ENCODE data around the gene SOX6. TPM values are rescaled to one million over a fixed set of nuclear protein-coding genes. Genes with fewer than 3 reads are reported as not detected.

Gene SOX6
- total RNA-seq, 2 experiments from 2014 or later = not detected

DNA sequence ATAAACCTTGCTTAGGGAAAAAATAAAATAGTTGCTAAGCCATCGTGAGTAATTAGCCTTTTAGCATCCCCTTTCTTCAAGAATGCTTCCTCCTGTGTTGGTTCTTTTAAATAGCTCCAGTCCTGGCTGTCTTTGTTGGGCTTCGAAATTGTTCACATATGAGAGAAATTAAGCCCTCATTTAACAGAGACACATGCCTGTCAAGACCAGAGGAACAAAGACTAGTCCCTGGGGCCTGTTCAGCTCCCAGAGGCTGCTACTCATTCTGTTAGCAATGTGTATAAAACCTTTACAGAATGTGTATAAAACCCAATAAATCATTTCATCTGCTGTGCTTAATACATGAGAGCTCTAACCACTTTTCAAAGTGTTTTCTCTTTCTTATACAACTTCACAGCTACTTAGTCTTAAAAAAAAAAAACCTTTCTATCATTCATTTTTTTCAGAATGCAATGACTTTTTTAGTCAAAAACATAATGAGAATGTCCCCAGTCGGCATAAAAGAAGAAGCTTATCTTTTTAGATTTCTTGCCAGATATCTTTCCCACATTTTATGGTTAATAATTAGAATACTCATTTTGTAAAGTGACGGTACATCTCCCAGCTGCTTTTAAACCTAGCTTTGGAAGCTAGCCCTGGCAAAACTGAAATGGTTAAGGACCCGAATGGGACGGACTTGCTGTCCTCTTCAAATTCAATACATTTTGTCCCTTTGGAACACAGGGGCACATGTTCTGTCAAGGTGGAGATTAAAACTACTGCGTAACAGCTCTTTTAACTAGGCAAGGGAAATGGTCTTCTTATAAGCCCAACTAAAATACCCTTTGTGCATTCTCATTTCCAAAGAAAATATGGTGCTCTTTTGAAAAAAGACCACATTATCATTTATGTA lies 186.1 kb downstream of the SOX6 start:
- Mint-ChIP-seq H3K27ac (no peak overlapping the region), H3K36me3 (ENCODE audit: low read depth) (no peaks in the 10 kb centered on the region), H3K4me1 (ENCODE audit: low read depth) (no peaks in the 10 kb centered on the region), H3K4me3 (no peak overlapping the region), H3K9me3 (ENCODE audit: insufficient read depth) (no peaks in the 10 kb centered on the region), H3K27me3 (ENCODE audit: low read depth) (no peaks in the 10 kb centered on the region)
- ChIA-PET POLR2A (interaction anchor here (0.6 kb wide), 1 partner anchor 444 kb away, joined by 3 read pairs; no protein-coding TSS in a partner anchor), CTCF (no interaction called here)
- no peak for ATAC-seq
- DNase-seq = no peak

DNA sequence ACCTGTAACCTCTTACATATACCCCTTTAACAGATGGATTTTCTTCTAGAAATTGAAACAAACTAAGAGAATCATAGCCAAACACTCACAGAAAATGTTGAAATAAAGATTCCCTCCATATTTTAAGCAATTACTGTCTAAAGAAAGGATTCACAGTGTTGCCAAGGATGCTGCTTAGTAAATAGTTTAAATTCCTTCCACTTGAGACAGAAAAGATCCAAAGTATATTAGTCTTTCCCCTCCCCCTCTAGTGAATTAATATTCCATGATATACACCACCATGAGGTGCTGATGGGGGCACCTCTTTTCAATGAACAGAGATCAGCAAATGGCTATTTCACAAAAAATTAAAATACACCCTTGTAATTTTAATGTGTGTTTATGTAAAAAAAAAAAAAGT lies 186.8 kb downstream of the SOX6 start:
- Mint-ChIP-seq H3K27me3 (ENCODE audit: low read depth) (no peaks in the 10 kb centered on the region), H3K36me3 (ENCODE audit: low read depth) (no peaks in the 10 kb centered on the region), H3K4me3 (no peak overlapping the region), H3K27ac (no peak overlapping the region), H3K9me3 (ENCODE audit: insufficient read depth) (no peaks in the 10 kb centered on the region), H3K4me1 (ENCODE audit: low read depth) (no peaks in the 10 kb centered on the region)
- DNase-seq = no peak
- ATAC-seq = no peak
- ChIA-PET POLR2A (no interaction called here), CTCF (no interaction called here)

DNA sequence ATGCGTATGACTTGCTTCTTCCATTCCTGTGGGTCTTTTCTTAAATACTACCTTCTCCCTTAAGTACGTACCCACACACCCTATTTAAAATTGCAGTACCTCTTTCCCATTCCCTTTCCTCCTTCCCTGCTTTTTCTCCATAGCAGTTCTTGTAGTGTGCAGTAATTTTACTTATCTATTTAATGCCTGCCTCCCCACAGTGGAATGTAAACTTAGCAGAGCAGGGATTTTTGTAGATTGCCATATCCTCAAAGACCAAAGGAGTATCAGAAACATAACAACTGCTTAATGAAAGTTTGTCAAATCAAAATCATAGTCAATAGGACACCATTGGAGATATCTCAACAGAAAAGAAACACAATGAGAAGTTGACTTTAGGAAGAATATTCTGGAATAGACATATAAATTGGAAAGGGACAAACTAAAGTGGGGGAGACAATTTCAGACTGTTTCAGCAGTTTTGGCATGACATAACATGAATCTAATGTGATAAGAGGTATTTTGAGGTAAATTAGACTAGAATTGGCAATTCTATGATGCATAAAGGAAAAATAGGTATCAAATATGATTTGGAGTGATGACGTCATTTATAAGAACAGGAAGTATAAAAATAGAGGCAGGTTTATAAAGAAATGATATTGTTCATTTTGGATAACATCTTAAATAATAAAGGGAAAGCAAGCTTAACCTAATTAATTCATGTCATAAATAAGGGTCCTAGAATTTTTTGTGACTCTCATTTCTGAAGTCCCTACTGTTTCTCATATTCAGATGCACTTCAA lies 188.4 kb downstream of the SOX6 start:
- ChIA-PET CTCF (no interaction called here), POLR2A (no interaction called here)
- ATAC-seq (no peak), DNase-seq (no peak)
- no peaks in the 10 kb centered on the region for H3K9me3 Mint-ChIP-seq (ENCODE audit: insufficient read depth)
- no peaks in the 10 kb centered on the region for H3K4me1 Mint-ChIP-seq (ENCODE audit: low read depth)
- H3K36me3 Mint-ChIP-seq (ENCODE audit: low read depth) = no peaks in the 10 kb centered on the region
- no peaks in the 10 kb centered on the region for H3K27me3 Mint-ChIP-seq (ENCODE audit: low read depth)
- H3K4me3 Mint-ChIP-seq = no peak overlapping the region
- no peak overlapping the region for H3K27ac Mint-ChIP-seq

DNA sequence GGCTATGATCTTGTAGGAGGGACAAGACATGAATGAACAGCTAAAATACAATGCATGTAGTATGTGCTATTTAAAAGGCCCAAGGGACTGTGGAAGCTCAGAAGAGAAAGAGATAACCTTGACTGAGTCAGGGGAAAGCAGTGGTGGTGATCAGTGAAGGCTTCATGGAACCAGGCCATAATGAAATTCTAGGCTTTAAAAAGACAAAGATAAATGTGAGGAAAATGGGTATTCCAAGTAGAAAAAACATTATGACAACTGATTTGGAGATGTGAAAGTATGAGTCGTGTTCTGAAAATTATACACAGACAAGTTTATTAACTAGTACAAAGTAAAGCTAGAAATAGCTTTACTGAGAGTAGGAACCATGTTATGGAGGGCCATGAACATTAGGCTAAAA lies 189.8 kb downstream of the SOX6 start:
- Mint-ChIP-seq H3K27me3 (ENCODE audit: low read depth) (no peaks in the 10 kb centered on the region), H3K27ac (no peak overlapping the region), H3K9me3 (ENCODE audit: insufficient read depth) (no peaks in the 10 kb centered on the region), H3K36me3 (ENCODE audit: low read depth) (no peaks in the 10 kb centered on the region), H3K4me3 (no peak overlapping the region), H3K4me1 (ENCODE audit: low read depth) (no peaks in the 10 kb centered on the region)
- no peak for ATAC-seq
- no peak for DNase-seq
- POLR2A ChIA-PET = no interaction called here
- CTCF ChIA-PET = no interaction called here

DNA sequence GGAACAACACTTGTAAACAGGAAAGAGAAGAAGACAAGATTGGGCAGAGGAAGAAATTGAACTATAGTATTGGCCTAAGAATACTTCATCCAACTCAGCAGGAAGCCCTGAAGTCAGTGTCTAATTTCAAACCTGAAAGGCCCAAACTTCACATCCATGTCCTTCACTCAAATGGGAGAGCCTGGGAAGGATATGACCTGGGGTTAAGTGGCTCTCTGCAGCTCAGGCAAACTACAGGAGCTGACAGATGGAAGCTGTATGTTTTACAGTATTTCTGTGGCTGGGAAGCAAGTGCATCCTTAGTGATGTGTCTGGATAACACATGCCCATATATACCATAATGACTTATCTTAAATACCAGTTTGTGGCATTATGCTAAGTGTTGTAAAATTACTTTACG lies 196.2 kb downstream of the SOX6 start:
- Mint-ChIP-seq H3K9me3 (ENCODE audit: insufficient read depth) (no peaks in the 10 kb centered on the region), H3K36me3 (ENCODE audit: low read depth) (no peaks in the 10 kb centered on the region), H3K27ac (no peak overlapping the region), H3K4me3 (no peak overlapping the region), H3K27me3 (ENCODE audit: low read depth) (no peaks in the 10 kb centered on the region), H3K4me1 (ENCODE audit: low read depth) (no peaks in the 10 kb centered on the region)
- ChIA-PET CTCF (no interaction called here), POLR2A (no interaction called here)
- ATAC-seq (no peak), DNase-seq (no peak)

DNA sequence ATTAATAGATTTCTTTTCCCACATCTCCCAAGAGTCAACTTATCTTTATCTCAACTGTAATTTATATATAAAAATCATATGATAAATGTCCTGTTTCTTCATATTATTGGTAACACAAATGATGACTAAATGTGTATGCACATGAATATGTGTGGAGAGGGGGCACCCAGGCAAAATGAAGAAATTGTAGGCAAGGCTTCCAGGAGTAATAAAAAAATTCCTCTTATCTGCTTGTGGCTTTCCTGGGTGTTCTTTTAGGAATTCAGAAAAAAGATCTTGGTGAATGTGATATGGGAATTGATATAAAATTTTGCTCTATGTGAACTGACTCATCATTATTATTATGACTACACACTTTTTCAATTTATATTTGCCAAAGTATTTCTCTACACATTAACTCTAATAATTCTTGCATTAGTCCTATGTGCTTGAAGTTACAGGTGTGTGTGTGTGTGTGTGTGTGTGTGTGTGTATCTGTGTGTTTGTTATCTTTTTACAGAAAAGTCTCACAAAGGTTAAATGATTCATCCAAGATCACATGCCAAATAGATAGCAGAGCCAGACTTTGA lies 197.8 kb downstream of the SOX6 start:
- CTCF ChIA-PET = no interaction called here
- Mint-ChIP-seq H3K4me1 (ENCODE audit: low read depth) (no peaks in the 10 kb centered on the region), H3K27me3 (ENCODE audit: low read depth) (no peaks in the 10 kb centered on the region), H3K9me3 (ENCODE audit: insufficient read depth) (no peaks in the 10 kb centered on the region), H3K4me3 (no peak overlapping the region), H3K36me3 (ENCODE audit: low read depth) (no peaks in the 10 kb centered on the region), H3K27ac (no peak overlapping the region)
- POLR2A ChIA-PET = no interaction called here
- no peak for ATAC-seq
- DNase-seq = no peak

DNA sequence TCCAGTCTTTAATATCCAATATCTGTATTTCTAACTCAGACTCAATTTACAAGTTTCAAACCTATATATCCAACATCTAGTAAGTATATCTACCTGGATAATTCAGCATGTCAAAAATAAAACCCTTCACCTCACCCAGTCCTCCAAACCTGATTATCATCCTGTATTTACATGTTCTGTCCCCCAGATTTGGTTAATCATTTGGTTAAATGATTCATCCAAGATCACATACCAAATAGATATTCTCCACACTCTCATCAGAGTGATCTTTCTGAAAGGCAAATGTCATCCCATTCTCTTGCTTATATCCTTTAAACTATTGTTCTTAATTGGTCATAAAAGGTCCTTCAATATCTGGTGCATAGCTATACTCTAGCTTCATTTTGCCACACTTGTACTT lies 199.0 kb downstream of the SOX6 start:
- Mint-ChIP-seq H3K27me3 (ENCODE audit: low read depth) (no peaks in the 10 kb centered on the region), H3K4me1 (ENCODE audit: low read depth) (no peaks in the 10 kb centered on the region), H3K9me3 (ENCODE audit: insufficient read depth) (no peaks in the 10 kb centered on the region), H3K4me3 (no peak overlapping the region), H3K36me3 (ENCODE audit: low read depth) (no peaks in the 10 kb centered on the region), H3K27ac (no peak overlapping the region)
- ChIA-PET CTCF (no interaction called here), POLR2A (no interaction called here)
- ATAC-seq = no peak
- DNase-seq = no peak

DNA sequence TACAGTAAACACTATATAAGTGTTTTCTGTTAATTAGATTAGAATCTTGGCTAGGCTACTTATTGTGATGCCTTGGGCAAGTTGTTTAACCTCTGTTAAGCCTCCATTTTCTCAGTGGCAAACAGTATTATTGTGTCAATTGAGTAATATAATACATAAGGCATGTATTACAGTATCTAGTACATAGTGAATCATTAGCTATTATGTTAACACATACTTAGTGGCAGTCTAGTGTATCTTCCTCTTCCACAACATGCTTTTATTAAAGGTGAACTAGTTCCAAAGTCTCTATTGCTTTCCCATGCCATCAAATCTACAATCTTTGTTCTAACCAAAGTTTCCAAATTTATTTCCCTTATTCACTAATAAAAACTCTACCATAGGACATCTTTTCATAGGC lies 200.9 kb downstream of the SOX6 start:
- Mint-ChIP-seq H3K27ac (no peak overlapping the region), H3K9me3 (ENCODE audit: insufficient read depth) (no peaks in the 10 kb centered on the region), H3K27me3 (ENCODE audit: low read depth) (no peaks in the 10 kb centered on the region), H3K36me3 (ENCODE audit: low read depth) (no peaks in the 10 kb centered on the region), H3K4me1 (ENCODE audit: low read depth) (no peaks in the 10 kb centered on the region), H3K4me3 (no peak overlapping the region)
- DNase-seq = no peak
- ChIA-PET POLR2A (no interaction called here), CTCF (no interaction called here)
- no peak for ATAC-seq

DNA sequence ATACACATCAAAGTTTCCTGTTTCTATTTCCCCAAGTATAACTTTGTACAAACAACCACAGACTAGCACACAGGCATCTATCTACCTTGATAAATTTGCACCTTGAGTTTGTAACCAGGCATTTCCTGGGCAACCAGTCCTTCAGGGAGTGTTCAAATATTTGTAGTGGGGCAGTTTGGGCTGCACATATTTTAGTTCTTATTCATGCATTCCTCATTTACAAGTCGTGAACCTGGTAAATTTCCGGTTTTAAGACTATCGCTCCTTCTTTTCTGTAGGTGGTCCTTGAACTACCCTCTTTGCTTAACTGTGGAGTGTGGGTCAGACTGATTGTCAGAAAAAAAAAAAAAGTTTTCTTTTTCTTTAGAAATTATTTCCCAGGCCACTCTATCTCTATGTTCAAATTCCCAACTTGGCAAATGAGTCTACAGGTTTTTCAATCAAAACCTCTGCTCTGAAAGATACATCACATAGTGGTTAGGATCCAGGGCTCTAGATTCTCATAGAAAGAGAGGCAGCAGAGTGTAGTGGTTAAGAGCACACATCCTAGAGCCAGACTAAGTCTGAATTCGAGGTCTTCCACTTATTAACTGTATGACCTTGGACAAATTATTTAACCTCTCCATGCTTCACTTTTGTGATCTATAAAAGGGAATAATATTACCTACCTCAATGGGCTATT lies 201.5 kb downstream of the SOX6 start:
- ChIA-PET POLR2A (no interaction called here), CTCF (no interaction called here)
- Mint-ChIP-seq H3K27me3 (ENCODE audit: low read depth) (no peaks in the 10 kb centered on the region), H3K27ac (no peak overlapping the region), H3K4me3 (no peak overlapping the region), H3K36me3 (ENCODE audit: low read depth) (no peaks in the 10 kb centered on the region), H3K9me3 (ENCODE audit: insufficient read depth) (no peaks in the 10 kb centered on the region), H3K4me1 (ENCODE audit: low read depth) (no peaks in the 10 kb centered on the region)
- DNase-seq = no peak
- ATAC-seq = no peak

DNA sequence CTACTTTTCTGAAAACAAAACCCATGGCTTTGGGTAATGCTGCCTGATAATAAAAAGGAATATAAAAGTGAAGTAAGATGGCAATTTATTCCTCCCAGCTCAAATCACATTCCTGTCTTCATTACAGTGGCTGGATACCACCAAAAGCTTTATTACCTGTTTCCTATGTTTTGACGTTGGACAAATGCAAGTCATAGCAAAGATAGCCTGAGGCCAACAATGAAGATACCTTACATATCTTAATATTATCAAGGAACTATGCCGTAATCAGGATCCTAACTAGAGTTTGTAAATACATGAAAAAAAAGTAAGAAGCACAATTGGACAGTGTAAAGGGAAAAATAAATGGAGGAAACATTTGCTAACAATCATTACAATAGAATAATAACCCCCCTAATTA lies 202.4 kb downstream of the SOX6 start:
- Mint-ChIP-seq H3K27me3 (ENCODE audit: low read depth) (no peaks in the 10 kb centered on the region), H3K36me3 (ENCODE audit: low read depth) (no peaks in the 10 kb centered on the region), H3K4me3 (no peak overlapping the region), H3K9me3 (ENCODE audit: insufficient read depth) (no peaks in the 10 kb centered on the region), H3K4me1 (ENCODE audit: low read depth) (no peaks in the 10 kb centered on the region), H3K27ac (no peak overlapping the region)
- no peak for ATAC-seq
- ChIA-PET CTCF (no interaction called here), POLR2A (no interaction called here)
- DNase-seq = no peak

DNA sequence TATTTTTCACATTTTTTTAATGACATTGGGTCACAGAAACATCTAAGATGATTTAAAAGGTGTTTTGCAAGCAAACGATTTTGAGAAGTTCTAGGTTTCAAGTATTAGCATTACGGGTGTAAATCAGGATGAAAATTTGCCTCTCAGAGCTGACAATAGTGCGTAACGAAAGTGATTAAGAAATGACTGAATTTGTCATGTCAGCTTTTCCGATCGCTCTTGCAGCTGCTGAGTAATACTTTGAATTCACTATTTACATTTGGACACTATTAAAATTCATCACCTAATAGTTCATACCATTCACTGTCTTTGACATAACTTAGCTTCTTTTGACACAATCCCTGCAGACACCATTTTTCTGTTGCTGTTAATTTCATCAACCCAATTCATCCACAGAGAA lies 205.2 kb downstream of the SOX6 start:
- POLR2A ChIA-PET = no interaction called here
- peaks cover 5% of the 10 kb centered on the region for H3K9me3 Mint-ChIP-seq (ENCODE audit: insufficient read depth)
- no peak overlapping the region for H3K4me3 Mint-ChIP-seq
- H3K27ac Mint-ChIP-seq = no peak overlapping the region
- CTCF ChIA-PET = no interaction called here
- H3K36me3 Mint-ChIP-seq (ENCODE audit: low read depth) = no peaks in the 10 kb centered on the region
- H3K27me3 Mint-ChIP-seq (ENCODE audit: low read depth) = no peaks in the 10 kb centered on the region
- no peaks in the 10 kb centered on the region for H3K4me1 Mint-ChIP-seq (ENCODE audit: low read depth)
- DNase-seq (no peak), ATAC-seq (no peak)

DNA sequence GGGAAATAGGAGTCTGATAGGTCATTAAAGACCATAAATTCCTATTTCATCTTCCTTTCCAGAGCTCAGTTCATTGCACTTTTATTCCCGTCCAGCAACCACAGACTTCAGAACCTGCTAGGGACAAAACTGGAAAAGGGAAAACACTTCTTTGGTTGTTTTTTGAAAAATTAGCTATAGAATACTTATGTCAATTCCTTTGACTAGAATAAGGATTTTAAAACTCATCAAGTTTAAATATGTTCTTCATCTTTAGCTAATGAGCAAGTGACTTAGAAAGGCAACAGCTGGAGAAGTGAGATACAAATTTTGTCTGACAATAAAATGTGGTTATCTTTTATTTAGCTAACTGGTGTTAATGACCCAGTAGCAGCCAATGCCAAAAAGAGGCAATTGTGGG lies 206.9 kb downstream of the SOX6 start:
- ChIA-PET CTCF (no interaction called here), POLR2A (no interaction called here)
- H3K27ac Mint-ChIP-seq = no peak overlapping the region
- no peak for ATAC-seq
- DNase-seq = no peak
- H3K9me3 Mint-ChIP-seq (ENCODE audit: insufficient read depth) = peaks cover 5% of the 10 kb centered on the region
- no peaks in the 10 kb centered on the region for H3K36me3 Mint-ChIP-seq (ENCODE audit: low read depth)
- H3K4me1 Mint-ChIP-seq (ENCODE audit: low read depth) = no peaks in the 10 kb centered on the region
- H3K27me3 Mint-ChIP-seq (ENCODE audit: low read depth) = no peaks in the 10 kb centered on the region
- H3K4me3 Mint-ChIP-seq = no peak overlapping the region
